Uterus (tissue), 2 donors: ENCODE data around the gene CHAF1A.

Source experiments
- CTCF ChIP-seq, 4 experiments: fragments of 200-600 bp in 2 of 4; fragments of 450-650 bp in 2 of 4; sonication (generic) in 2 of 4; IDR thresholded peaks; one replicate each; pipeline ENCODE4 v1.5.1; 2016 to 2019; ENCODE audit warnings: antibody characterized with exemption in 4 of 4, mild to moderate bottlenecking in 2 of 4, moderate library complexity in 1 of 4
- POLR2A ChIP-seq, 2 donors: fragments of 450-650 bp; IDR thresholded peaks; one replicate each; pipeline ENCODE4 v1.6.1; 2016; ENCODE audit warnings: antibody characterized with exemption in 2 of 2, mild to moderate bottlenecking in 1 of 2, moderate library complexity in 1 of 2

GRCh38 chr19:4473011-4473762, 70.7 kb downstream of the CHAF1A start:
- TF ChIP-seq CTCF (IDR thresholded peaks at IDR 0.05) (no peak), POLR2A (IDR thresholded peaks at IDR 0.05) (no peak)
